GM23248 (cell line): ENCODE results near the gene MRNIP.

Source experiments
- EZH2 ChIP-seq: fragments of 200-600 bp; sonication (generic); IDR thresholded peaks from 2 replicates; pipeline ENCODE4 v1.6.1; 2018; ENCODE audit warnings: antibody characterized with exemption, mild to moderate bottlenecking; ENCODE audit not compliant: insufficient read depth, poor library complexity, severe bottlenecking
- EZH2phosphoT487 ChIP-seq: fragments of 200-600 bp; sonication (generic); IDR thresholded peaks from 2 replicates; pipeline ENCODE4 v1.6.1; 2018; ENCODE audit warnings: antibody characterized with exemption, moderate library complexity, mild to moderate bottlenecking, low read depth; ENCODE audit not compliant: insufficient read depth

GRCh38 chr5:179886190-179886911 is 27.7 kb upstream of the MRNIP start:
- TF ChIP-seq EZH2 = no peak
- TF ChIP-seq EZH2phosphoT487 = no peak
